NCI-H1105 (cell line): ENCODE results near the gene BARX1.
A peak's percentile ranks its signal among the peaks of the same experiment; 100 is the strongest.

Experiments used
- DNase-seq: peaks from one replicate; lab custom pipeline; 2025; lab: John Stamatoyannopoulos, UW

The BARX1 gene

GRCh38 chr9:93917121-93917853 lies 37.9 kb downstream of the BARX1 start:
- no peak for DNase-seq

- no peak for DNase-seq
These were observed 38.8 kb downstream of the BARX1 start for GRCh38 chr9:93916358-93916757.

GRCh38 chr9:93911801-93912554 lies 43.2 kb downstream of the BARX1 start:
- DNase-seq = peak; percentile 9

GRCh38 chr9:93911136-93911745 lies 43.9 kb downstream of the BARX1 start:
- no peak for DNase-seq

- no peak for DNase-seq
These were observed 44.6 kb downstream of the BARX1 start for GRCh38 chr9:93910598-93910997.

- no peak for DNase-seq
These were observed 45.0 kb downstream of the BARX1 start for GRCh38 chr9:93910196-93910595.

- no peak for DNase-seq
These were observed 45.9 kb downstream of the BARX1 start for GRCh38 chr9:93909242-93909616.

GRCh38 chr9:93908591-93909241 lies 46.4 kb downstream of the BARX1 start:
- peak; percentile 64 for DNase-seq

- no peak for DNase-seq
These were observed 47.5 kb downstream of the BARX1 start for GRCh38 chr9:93907551-93908199.

GRCh38 chr9:93906195-93906880 lies 48.8 kb downstream of the BARX1 start:
- DNase-seq = no peak

- DNase-seq = no peak
These were observed 49.6 kb downstream of the BARX1 start for GRCh38 chr9:93905473-93906133.

GRCh38 chr9:93904649-93905472 lies 50.3 kb downstream of the BARX1 start:
- DNase-seq = no peak

- no peak for DNase-seq
These were observed 51.1 kb downstream of the BARX1 start for GRCh38 chr9:93903886-93904648.

GRCh38 chr9:93902780-93903655 lies 52.1 kb downstream of the BARX1 start:
- DNase-seq = no peak

- no peak for DNase-seq
These were observed 52.9 kb downstream of the BARX1 start for GRCh38 chr9:93902051-93902779.
